Activated CD8-positive, alpha-beta memory T cell treated with anti-CD3 and anti-CD28 coated beads, Interleukin-2, amount 10 ng/mL, durations not matched to agents 7 days and 5 days (primary cell): Measurements from ENCODE around the gene ZNF311. TPM values are rescaled to one million over a fixed set of nuclear protein-coding genes. Genes with fewer than 3 reads are reported as not detected.

Source experiments
- total RNA-seq, 2 experiments: library from RNA; stranded (reverse); gene quantifications; one replicate each; pipeline ENCODE4 v1.2.3, GENCODE V29; 2021

The ZNF311 gene
- total RNA-seq, 2 experiments from 2014 or later, result 0.26 to 0.40 TPM

Other genes starting within 250 kb of the ZNF311 start
- gene TRIM27, start 81.3 kb downstream of the ZNF311 start, total RNA-seq, result 10 to 100 TPM; 52.5 to 62.9 TPM
- not detected for gene OR2W1, start 39.9 kb upstream of the ZNF311 start, total RNA-seq
- not detected for gene OR2B3, start 82.0 kb upstream of the ZNF311 start, total RNA-seq
- gene OR2J1, start 94.2 kb upstream of the ZNF311 start, total RNA-seq, result not detected
- not detected for gene OR2J3, start 102.7 kb upstream of the ZNF311 start, total RNA-seq
- not detected for gene OR2J2, start 165.6 kb upstream of the ZNF311 start, total RNA-seq